ENCODE data around the gene GPAT3. TPM values are rescaled to one million over a fixed set of nuclear protein-coding genes. Genes with fewer than 3 reads are reported as not detected.

The GPAT3 gene
- total and polyA plus RNA-seq, 2 donors from 2014 or later, result 11.4 to 25.3 TPM

DNA sequence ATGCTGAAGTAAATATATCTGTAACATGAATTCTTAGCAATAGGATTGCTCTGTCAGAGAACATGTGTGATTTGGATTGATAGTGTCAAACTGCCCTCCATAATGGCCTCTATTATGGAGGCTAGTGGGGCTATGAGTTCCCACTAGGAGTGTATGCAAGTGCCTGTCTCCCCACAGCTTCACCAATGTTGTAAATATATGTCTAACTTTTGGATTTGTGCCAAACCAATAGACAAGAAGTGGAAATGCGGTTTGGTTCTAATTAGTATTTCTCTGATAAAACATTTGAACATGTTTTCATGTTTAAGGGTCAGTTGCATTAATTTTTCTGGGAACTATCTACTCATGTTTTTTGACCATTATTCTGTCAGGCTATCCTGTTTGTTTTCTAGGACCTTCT, 28.1 kb downstream of the GPAT3 start:
- no peak for FAIRE-seq
- TF ChIP-seq, protein P1, sequence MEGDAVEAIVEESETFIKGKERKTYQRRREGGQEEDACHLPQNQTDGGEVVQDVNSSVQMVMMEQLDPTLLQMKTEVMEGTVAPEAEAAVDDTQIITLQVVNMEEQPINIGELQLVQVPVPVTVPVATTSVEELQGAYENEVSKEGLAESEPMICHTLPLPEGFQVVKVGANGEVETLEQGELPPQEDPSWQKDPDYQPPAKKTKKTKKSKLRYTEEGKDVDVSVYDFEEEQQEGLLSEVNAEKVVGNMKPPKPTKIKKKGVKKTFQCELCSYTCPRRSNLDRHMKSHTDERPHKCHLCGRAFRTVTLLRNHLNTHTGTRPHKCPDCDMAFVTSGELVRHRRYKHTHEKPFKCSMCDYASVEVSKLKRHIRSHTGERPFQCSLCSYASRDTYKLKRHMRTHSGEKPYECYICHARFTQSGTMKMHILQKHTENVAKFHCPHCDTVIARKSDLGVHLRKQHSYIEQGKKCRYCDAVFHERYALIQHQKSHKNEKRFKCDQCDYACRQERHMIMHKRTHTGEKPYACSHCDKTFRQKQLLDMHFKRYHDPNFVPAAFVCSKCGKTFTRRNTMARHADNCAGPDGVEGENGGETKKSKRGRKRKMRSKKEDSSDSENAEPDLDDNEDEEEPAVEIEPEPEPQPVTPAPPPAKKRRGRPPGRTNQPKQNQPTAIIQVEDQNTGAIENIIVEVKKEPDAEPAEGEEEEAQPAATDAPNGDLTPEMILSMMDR (IDR thresholded peaks at IDR 0.05; ENCODE audit: borderline replicate concordance, extremely low read depth, insufficient read depth), result no peak
- intact Hi-C loops (cut with DNase I), result no loop called here
- no peak for DNase-seq
- H3K9ac ChIP-seq (ENCODE audit: low read length in 3 of 3), result no peak overlapping the region
- H3K36me3 ChIP-seq (ENCODE audit: control insufficient read depth in 2 of 3, insufficient read depth in 3 of 3, low read length in 3 of 3), result no peaks in the 10 kb centered on the region
- no peak overlapping the region for H3K27ac ChIP-seq (ENCODE audit: low read depth in 2 of 2, low read length in 2 of 2)
- H3K27me3 ChIP-seq (ENCODE audit: control insufficient read depth, insufficient read depth, low read length), result no peaks in the 10 kb centered on the region
- no peaks in the 10 kb centered on the region for H3K4me1 ChIP-seq (ENCODE audit: control insufficient read depth in 2 of 3, insufficient read depth in 2 of 3, low read depth in 1 of 3, low read length in 3 of 3)
- no peaks in the 10 kb centered on the region for H3K9me3 ChIP-seq (ENCODE audit: control insufficient read depth in 2 of 3, insufficient read depth in 1 of 3, low read length in 3 of 3)
- no peak overlapping the region for H3K4me3 ChIP-seq (ENCODE audit: low read length in 3 of 3)

- Histone ChIP-seq H3K27me3 (ENCODE audit: control insufficient read depth, insufficient read depth, low read length) (no peaks in the 10 kb centered on the region), H3K27ac (ENCODE audit: low read depth in 2 of 2, low read length in 2 of 2) (no peak overlapping the region), H3K36me3 (ENCODE audit: control insufficient read depth in 2 of 3, insufficient read depth in 3 of 3, low read length in 3 of 3) (peaks cover 0 to 11% (median 0%) of the 10 kb centered on the region in 3 donors), H3K9ac (ENCODE audit: low read length in 3 of 3) (no peak overlapping the region), H3K4me3 (ENCODE audit: low read length in 3 of 3) (no peak overlapping the region), H3K9me3 (ENCODE audit: control insufficient read depth in 2 of 3, insufficient read depth in 1 of 3, low read length in 3 of 3) (no peaks in the 10 kb centered on the region), H3K4me1 (ENCODE audit: control insufficient read depth in 2 of 3, insufficient read depth in 2 of 3, low read depth in 1 of 3, low read length in 3 of 3) (no peaks in the 10 kb centered on the region)
- FAIRE-seq (no peak), DNase-seq (no peak)
- intact Hi-C loops (cut with DNase I), result no loop called here
- TF ChIP-seq, protein P1 (IDR thresholded peaks at IDR 0.05; ENCODE audit: borderline replicate concordance, extremely low read depth, insufficient read depth), result no peak
These were observed 32.2 kb downstream of the GPAT3 start for GRCh38 chr4:83568062-83568461.

DNA sequence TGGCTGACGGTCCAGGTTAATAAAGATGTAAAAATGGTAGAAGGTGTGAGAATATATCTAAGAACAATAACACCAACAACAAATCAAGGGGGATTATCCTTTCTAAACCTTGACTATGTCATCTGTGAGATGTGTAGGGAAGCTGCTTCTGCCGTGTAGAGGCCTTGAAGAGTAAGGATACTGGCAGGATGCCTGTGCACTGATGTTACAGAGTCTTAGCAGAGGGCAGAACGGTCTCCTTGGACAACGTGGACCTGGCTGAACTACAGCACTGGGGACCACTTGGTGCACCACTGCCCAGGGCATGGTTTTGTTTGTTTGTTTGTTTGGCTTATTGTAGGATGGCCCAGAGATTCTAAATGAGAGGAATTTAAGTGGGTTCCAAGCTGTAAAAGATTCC, 33.5 kb downstream of the GPAT3 start:
- Histone ChIP-seq H3K4me1 (ENCODE audit: control insufficient read depth in 2 of 3, insufficient read depth in 2 of 3, low read depth in 1 of 3, low read length in 3 of 3) (peaks cover 0 to 9% (median 0%) of the 10 kb centered on the region in 3 donors), H3K9me3 (ENCODE audit: control insufficient read depth in 2 of 3, insufficient read depth in 1 of 3, low read length in 3 of 3) (no peaks in the 10 kb centered on the region), H3K36me3 (ENCODE audit: control insufficient read depth in 2 of 3, insufficient read depth in 3 of 3, low read length in 3 of 3) (peaks cover 0 to 19% (median 0%) of the 10 kb centered on the region in 3 donors), H3K27me3 (ENCODE audit: control insufficient read depth, insufficient read depth, low read length) (no peaks in the 10 kb centered on the region), H3K9ac (ENCODE audit: low read length in 3 of 3) (no peak overlapping the region), H3K4me3 (ENCODE audit: low read length in 3 of 3) (no peak overlapping the region), H3K27ac (ENCODE audit: low read depth in 2 of 2, low read length in 2 of 2) (peak overlapping the region in 1 of 2 donors; percentile 45)
- no peak for FAIRE-seq
- intact Hi-C loops (cut with DNase I), result no loop called here
- no peak for DNase-seq
- TF ChIP-seq, protein P1 (IDR thresholded peaks at IDR 0.05; ENCODE audit: borderline replicate concordance, extremely low read depth, insufficient read depth), result no peak

GRCh38 chr4:83569987-83570386, 34.1 kb downstream of the GPAT3 start:
- Histone ChIP-seq H3K9ac (ENCODE audit: low read length in 3 of 3) (no peak overlapping the region), H3K27ac (ENCODE audit: low read depth in 2 of 2, low read length in 2 of 2) (no peak overlapping the region), H3K4me1 (ENCODE audit: control insufficient read depth in 2 of 3, insufficient read depth in 2 of 3, low read depth in 1 of 3, low read length in 3 of 3) (peaks cover 0 to 9% (median 0%) of the 10 kb centered on the region in 3 donors), H3K36me3 (ENCODE audit: control insufficient read depth in 2 of 3, insufficient read depth in 3 of 3, low read length in 3 of 3) (peaks cover 0 to 19% (median 0%) of the 10 kb centered on the region in 3 donors), H3K4me3 (ENCODE audit: low read length in 3 of 3) (no peak overlapping the region), H3K9me3 (ENCODE audit: control insufficient read depth in 2 of 3, insufficient read depth in 1 of 3, low read length in 3 of 3) (no peaks in the 10 kb centered on the region), H3K27me3 (ENCODE audit: control insufficient read depth, insufficient read depth, low read length) (no peaks in the 10 kb centered on the region)
- TF ChIP-seq, protein P1 (IDR thresholded peaks at IDR 0.05; ENCODE audit: borderline replicate concordance, extremely low read depth, insufficient read depth), result no peak
- FAIRE-seq (no peak), DNase-seq (no peak)
- intact Hi-C loops (cut with DNase I), result no loop called here
